ENCODE data around the gene THSD7A.
A peak's percentile ranks its signal among the peaks of the same experiment; 100 is the strongest.

The THSD7A gene

DNA sequence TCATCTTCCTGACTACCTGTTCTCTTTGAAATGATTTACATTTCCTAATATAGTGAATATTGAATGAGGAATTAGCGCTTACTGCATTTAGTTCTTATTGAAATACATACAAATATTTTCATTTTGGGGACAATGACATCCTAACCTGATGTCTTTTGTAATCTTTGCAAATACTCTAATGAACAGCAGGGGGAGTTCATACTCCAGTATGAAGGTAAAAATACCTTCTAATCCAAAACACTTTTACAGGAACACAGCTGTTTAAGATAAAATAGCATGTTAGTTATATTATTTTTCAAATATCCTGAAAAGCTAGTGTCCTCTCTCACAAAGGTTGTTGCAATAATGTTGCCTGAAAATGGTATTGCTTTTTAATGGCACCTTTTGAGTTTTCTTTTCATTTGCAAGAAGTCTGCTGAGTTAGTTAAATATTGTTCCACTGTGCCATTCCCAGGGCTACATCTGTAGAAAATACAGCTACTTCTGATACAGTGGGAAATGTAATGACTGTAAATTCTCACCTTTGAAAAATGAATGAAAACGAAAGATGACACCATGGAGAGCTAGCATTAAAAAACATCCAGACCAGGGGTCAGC is 458.4 kb downstream of the THSD7A start:
- no peak for DNase-seq

DNA sequence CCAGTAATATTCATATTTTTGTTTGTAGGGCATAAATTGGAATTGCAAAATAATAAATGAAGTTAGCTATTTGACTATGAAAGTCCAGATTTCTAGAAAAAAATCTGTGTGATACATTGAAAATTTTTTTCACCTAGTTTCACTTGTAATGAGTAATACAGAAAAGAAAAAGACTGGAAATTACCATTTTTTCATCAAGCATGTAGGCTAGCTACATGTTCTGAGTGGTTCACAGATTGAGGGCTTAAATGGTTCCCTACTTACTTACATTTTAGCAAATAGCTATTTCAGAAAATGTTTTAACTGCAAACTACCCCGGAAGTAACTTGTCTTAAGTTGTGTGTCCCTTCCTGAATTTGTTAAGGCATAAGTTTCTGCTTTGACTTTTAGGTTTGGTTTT is 462.3 kb downstream of the THSD7A start:
- DNase-seq: no peak

DNA sequence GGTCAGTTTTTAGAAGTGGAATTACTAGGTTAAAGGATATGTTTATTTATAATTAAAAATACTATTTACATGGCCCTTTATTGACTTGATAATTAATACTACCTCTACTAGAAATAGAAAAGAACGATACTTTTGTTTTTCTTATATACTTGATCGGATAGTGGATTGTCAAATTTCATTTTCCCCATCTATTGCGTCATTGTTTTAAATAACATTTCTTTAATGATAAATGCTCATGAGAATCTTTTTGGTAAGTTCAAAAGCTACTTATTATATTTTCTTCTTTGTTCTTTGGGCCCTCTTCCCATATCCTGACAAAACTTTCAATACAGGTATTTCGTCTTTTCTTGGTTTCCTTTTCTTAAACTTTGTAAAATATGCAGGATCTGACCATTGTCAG is 465.9 kb downstream of the THSD7A start:
- DNase-seq: no peak

DNA sequence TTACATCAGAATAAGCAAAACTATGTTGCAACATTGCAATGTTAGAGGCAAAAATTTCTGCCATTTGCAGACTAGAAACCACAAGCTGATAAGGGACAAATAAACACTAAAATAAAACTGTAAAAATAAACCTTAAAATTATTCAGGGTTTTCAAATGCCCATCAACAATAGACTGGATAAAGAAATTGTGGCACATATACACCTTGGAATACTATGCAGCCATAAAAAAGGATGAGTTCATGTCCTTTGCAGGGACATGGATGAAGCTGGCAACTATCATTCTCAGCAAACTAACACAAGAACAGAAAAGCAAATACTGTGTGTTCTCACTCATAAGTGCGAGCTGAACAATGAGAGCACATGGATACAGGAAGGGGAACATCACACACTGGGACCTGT is 473.4 kb downstream of the THSD7A start:
- no peak for DNase-seq

DNA sequence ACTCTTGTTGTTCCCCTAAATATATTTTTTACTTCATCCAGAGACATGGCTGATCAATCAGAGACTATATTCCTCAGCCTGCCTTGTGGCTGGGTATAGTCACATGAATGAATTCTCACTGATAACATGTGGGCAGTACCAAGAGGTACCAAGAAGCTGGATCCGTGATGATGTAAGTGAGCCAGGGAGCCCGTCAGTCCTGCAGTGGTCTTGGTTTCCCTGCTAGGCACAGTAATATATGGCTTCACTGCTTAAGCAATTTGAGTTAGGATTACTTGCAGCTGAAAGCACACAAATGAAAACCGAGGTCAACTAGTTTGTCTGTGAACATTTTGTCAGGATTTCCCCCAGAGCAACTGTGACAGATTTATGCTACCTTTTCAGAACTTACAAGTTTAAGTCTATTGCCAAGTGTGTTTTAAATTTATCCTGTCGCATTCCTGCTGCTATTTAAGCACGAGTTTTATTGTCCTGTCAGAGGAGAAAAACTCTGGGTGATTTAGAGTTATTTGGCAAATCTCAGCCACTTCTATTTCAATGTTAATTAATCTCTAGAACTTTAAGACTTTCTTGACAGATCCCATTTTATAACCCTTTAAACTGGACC is 476.5 kb downstream of the THSD7A start:
- no peak for DNase-seq

DNA sequence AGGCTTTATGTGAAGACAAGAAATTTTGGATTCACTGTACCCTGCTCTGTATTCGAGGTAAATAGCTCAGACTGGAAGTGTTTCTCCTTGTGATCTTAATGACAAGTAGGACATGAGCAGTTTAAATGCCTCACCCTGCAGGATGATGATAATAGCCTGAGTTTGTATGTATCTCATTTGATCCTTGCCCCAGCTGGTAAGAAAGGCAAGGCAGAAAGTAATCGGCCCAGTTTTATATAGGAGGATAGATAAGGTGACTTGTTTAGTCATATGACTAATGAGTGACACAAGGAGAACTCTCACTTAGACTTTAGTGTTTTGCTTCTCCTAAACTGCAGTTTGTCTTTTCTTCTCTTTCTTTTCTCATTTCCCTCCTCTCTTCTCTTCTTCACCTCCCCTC is 485.7 kb downstream of the THSD7A start:
- DNase-seq: no peak

DNA sequence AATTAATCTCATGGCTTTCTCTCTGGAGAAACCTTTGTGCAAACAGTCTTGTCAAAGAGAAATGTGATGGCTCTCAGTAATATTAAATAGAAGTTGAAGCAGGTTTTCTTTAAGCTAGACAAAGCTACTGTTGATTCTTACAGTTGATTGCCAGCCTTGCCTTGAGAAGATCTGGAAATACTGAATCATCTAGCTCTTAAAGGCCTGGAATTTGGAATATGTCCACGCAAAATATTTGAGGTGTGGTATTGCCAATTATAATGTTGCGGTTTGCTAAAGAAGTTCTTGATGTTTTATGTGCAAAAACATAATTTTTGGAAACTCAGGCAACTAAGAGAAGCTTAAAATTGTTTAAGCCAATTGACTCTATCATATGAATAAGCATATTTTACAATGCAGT is 486.4 kb downstream of the THSD7A start:
- no peak for DNase-seq

DNA sequence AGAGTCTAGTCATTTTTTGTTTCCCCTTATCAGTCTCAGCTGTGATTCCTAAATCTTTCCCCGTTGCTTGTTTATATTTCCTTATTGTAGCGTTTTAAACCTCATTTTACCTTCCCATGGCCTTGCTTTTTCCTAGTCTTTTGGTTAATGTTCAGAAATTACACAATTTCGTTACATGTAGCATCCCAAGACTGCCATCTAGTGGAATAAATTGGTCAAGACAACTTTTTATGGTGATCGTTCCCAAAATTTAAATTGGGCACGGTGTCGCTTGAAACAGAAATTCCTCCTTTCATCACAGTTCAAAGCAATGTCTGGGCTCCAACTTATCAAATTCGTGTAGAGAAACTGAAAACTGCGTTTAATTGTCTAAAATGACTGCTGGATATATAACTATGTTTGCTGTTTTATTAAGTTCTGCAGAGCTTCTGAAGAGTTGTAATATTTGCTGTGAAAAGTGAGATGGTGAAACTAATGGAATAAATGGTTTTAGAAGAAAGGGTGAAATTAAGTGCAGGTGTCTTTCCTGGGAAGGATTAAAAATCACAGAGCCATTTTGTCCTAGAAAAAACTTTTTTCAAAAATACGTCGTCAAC is 488.1 kb downstream of the THSD7A start:
- peak; percentile 15 for DNase-seq

DNA sequence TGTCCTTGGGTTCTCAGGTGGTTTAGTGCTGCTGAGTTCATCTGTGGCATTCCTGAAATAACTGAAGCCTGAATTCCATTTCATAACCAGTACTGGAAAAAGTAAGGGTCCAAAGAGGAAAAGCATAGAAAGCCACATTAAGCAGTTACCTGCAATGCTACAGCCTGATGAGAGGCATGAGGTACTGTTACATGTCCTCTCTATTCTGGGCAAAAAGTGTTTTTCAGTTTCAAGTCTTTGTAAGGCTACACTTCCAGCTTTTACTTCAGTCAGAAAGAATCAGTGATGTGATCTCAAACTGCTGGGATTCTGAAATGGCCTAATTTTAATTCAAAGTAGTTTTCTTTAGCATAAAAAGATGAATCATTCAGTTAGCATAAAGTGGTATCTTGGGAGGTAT is 488.9 kb downstream of the THSD7A start:
- no peak for DNase-seq

DNA sequence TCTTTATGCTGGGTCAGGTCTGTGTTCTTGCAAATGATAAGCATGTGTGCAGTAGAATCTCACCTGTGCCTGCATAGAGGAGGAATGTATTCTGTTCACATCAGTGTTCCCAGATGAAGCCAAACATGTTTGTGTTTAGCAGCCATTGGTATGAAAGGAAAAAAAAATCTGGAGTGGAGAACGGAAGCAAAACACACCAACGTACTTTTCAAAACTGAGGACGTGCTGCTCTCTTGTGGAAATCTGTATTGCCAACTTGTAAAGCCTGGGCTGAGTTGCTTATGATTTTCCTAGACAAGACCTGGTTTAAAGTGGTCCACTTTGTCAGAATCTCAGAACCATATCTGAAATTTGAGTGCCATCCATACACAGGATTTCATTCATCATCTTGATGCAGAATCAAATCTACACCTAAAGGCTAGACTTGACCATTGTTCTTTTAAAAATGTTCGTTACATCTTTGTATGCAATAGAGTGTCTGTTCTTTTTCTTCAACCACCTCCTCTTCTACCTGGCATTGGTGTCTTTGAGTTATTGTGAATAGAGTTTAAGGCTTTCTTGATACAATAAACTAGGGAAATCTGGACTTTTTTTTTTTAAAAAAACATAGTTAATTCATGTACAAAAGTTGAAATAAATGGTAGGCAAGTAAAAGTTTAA is 490.6 kb downstream of the THSD7A start:
- peak; percentile 37 for DNase-seq

DNA sequence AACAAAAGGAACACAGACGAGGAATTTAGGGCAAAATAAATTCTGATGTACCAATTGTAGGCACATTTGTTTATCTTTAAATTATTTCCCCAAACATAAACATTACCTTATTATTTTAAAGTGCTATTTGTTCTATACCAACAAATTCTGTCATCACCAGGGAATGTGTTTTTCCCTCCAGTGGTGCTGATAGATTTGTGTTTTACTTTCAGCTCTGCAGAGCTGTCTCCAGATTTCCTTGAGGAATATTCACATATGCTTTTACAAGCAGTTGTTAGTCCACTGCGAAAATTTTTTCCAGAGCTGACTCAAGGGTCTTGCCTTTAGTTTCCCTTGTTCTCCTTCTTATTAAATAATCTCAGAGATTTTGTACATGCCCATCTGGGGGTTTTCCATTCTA is 495.6 kb downstream of the THSD7A start:
- no peak for DNase-seq

DNA sequence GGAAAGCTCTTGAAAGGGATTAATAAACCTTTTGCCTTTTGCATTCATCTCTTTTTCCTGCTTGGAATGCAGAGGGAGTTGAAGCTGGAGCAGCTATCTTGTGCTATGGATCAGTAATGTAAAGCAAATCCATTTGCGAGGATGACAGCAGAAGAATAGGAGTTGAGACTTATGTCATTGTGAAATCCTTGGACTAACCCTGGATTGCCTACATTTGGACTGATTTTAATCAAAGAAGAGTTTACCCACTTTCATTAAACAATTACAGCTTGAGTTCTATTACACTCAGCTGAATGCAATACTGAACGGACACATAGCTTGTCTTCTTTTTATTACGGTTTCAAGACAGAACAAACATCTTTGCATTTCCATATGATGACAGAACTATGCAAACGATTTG is 496.1 kb downstream of the THSD7A start:
- DNase-seq: no peak

DNA sequence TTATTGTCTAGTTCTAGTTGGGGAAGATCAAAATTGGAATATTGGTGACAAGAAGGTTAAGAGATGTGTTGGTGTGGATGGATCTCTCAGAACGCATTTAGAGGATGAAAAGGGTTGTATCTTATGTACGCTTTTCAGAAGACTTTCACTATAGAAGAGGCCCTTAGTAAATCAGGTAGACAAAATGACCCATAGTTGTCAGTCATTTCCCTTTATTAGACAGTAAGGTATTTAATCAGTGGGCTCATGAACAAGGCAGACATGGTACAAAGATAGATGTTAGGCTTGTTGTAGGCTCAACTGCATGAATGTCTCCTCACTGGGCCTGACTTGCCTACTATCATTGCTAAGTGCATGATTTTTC is 499.2 kb downstream of the THSD7A start:
- DNase-seq: no peak

DNA sequence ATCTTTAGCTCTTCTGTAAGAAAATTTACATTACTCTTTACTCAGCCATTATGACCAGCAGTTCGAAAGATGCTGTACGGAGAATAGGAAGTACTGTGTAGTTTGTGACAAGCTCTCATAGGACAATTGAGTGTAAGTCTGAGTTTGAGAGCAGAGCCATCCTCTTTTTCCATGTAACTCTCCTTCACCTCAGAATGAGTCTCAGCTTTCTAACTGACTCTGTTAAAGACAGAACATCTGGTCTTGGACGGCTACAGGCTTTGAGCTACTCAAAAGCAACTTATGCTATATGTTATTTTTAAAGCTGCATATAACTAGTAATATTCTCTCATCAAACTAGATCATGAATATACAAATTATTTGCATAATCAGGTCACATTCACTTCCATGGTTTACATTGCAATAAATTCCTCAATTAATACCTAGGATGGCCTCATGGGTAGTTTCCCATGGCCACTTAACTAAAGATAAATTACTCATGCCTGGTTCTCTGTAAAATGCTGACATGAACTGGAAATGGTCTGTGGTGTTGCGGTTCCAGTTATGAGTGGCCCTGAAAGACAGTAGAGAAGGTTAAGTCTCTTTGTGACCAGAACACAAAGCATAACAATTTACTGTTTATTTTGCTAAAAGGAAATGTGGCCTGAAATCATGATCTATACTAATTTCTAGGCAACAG is 499.7 kb downstream of the THSD7A start:
- no peak for DNase-seq

DNA sequence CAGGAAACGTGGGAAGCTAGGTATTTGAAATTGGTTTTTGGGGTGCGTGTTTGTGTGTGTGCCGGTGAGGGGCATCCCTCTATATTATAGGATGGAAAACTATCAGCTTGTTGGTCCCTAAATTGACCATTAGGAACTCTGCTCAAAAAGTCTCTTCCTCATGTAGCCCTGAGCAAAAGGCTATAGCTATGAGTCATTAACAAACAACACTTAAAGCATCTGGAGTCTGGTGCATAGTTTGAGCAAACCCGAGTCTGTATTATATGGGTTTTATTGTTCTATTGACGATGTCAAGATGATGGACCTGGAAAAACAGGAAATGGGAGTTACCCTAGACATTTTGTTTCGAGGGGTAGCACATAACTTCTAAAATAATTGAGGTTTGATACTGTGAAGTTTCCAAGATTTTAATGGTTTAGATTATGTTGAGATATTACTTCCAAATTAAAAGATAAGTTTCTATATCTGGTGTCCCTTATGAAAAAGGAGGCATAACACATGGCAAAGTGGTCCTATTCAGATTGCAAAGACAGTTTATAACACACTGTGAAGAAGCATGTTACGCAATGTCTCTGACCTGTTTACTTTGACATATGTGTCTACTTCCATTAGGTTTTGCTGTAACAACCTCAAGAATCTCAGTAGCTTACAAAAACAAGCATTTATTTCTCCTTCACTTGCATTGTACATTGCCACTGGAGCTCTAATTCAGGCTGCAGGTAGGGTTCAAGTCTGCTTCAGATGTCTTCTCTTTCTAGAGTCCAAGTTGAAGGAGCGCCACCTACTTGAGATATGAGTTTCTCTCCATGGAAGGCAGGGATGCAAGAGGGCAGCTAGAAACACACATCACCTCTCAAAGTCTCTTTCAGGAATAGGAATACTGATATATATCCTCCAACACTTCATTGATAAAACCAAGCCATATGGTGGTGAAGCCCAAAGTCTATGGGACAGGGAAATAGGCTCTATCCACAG is 500.6 kb downstream of the THSD7A start:
- no peak for DNase-seq

DNA sequence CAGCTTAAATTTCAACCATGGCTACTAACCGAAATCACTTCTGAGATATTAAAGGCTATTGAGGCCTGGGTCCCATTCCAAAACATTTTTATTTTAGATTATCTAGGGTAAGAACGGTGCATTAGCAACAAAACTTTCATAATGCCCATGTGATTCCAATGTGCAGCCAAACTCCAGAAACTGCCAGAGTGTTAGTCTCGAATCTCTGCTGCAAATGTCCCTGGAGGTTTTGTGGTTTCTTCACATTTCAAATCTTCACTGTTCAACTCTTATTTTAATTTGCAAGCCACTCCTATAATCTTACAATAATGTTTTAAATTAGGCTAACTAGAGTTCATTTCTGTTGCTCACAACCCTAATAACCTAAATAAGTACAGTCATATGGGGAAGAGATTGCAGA is 501.3 kb downstream of the THSD7A start:
- DNase-seq: no peak

DNA sequence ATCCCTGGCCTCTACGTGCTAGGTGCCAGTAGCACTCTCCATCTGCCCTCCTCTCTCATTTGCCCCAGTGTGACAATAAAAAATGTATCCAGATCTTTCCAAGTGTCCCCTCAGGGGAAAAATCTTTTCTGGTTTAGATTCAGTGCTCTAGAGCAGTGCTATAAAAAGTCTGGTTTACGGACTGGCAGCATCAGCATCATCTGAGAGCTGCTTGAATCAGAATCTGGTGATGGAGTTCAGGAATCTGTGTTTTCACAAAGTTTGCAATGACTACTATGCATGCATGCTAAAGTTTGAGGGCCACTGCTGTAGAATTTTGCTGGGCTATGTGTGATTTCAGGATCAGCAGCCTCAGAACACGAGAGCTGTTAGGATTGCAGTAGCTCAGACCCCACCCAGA is 501.8 kb downstream of the THSD7A start:
- no peak for DNase-seq

DNA sequence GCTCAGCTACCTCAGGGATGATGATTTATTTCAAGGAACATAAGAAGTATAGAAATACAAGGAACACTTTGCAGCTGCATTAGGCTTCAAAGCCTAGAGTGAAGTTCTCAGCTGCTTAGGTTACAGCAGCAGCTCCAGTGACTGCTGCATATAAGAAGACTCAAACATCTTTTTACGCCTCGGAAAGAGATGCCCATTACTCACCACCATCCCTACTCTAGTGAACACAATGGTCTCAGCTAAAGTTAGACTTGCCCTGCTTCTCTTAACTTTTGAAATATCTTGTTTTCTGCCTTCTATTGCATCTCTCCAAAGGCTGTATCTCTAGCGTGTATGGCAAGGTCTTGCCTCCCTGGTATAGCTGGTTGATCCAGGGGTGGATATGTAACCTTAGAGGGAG is 502.4 kb downstream of the THSD7A start:
- DNase-seq: no peak

DNA sequence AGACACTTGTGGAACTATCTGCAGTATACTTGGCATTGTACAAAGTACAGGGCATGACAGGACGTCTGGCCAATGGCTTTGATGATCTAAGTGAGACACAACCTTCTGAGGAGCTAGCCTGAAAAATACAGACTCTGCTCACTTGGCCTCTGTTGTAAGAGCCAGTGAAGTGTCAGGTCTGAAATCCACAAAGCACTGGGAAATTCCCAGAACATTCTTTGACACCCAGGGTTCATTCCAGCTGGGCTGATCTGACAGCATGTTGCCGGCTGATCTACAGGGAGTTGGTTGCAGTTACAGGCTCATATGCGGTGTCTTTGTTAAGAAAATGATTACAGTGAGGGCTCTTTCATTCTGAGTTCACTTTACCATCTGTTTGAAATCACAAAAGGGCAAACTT is 503.7 kb downstream of the THSD7A start:
- DNase-seq: no peak

DNA sequence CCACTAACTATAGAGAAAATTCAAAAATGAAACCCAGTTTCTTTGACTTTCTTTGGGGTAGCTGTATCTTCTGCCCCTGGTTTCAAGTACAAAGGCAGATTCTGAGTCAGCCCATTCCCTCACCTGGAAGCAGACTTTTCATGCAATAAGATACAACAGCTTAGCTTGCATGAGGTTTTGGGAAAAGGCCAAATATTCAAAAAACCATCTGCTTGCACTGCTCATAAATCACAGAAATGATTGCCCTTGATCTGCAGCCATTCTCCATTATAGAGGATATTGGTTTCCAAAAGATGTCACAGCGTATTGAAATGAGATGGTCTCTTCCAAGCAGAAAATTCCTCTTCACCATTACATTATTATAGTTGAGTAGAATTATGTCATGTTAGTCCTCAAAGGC is 504.4 kb downstream of the THSD7A start:
- DNase-seq: no peak
